Neutrophil (primary cell): ENCODE data around the gene TRPV2.

Source experiments
- H3K27ac ChIP-seq: fragments of 200-600 bp; sonication (generic); 2 replicates; pipeline ENCODE4 v1.5.1; 2016; ENCODE audit warnings: mild to moderate bottlenecking, moderate library complexity
- H3K27me3 ChIP-seq: fragments of 200-600 bp; sonication (generic); 2 replicates; pipeline ENCODE4 v1.6.0; 2016; ENCODE audit warnings: mild to moderate bottlenecking
- H3K36me3 ChIP-seq: fragments of 200-600 bp; sonication (generic); 2 replicates; pipeline ENCODE4 v1.5.1; 2017
- H3K4me1 ChIP-seq, 2 experiments: fragments of 200-600 bp in 1 of 2; sonication (generic) in 1 of 2; 1 replicate in 1 of 2; 2 replicates in 1 of 2; pipeline versions ENCODE4 v1.5.1 to v1.6.1; 2013 to 2016; ENCODE audit warnings: low read depth in 1 of 2, low read length in 1 of 2, mild to moderate bottlenecking in 1 of 2, moderate library complexity in 1 of 2; ENCODE audit not compliant: control insufficient read depth in 1 of 2, insufficient read depth in 1 of 2
- H3K4me3 ChIP-seq, 2 experiments: fragments of 200-600 bp in 1 of 2; sonication (generic) in 1 of 2; 1 replicate in 1 of 2; 2 replicates in 1 of 2; pipeline ENCODE4 v1.5.1; 2013 to 2016; ENCODE audit warnings: low read depth in 1 of 2, low read length in 1 of 2, mild to moderate bottlenecking in 1 of 2, moderate library complexity in 1 of 2
- H3K9me3 ChIP-seq: fragments of 200-600 bp; sonication (generic); 2 replicates; pipeline ENCODE4 v1.5.1; 2016
- CTCF ChIP-seq: fragments of 200-600 bp; sonication (generic); IDR thresholded peaks from 2 replicates; pipeline ENCODE4 v1.5.1; 2016; ENCODE audit warnings: antibody characterized with exemption

TRPV2 gene

GRCh38 chr17:16465052-16465312 lies 49.6 kb downstream of the TRPV2 start:
- no peak overlapping the region for H3K4me3 ChIP-seq
- H3K27ac ChIP-seq, result no peak overlapping the region
- no peaks in the 10 kb centered on the region for H3K27me3 ChIP-seq
- TF ChIP-seq CTCF, result no peak
- peaks cover 5 to 9% of the 10 kb centered on the region in 2 experiments for H3K4me1 ChIP-seq
- H3K9me3 ChIP-seq, result no peaks in the 10 kb centered on the region
- H3K36me3 ChIP-seq, result peaks cover 33% of the 10 kb centered on the region

GRCh38 chr17:16465861-16466338 lies 50.5 kb downstream of the TRPV2 start:
- no peaks in the 10 kb centered on the region for H3K27me3 ChIP-seq
- TF ChIP-seq CTCF, result no peak
- H3K4me3 ChIP-seq, result no peak overlapping the region
- H3K9me3 ChIP-seq, result no peaks in the 10 kb centered on the region
- no peaks in the 10 kb centered on the region for H3K4me1 ChIP-seq
- H3K27ac ChIP-seq, result no peak overlapping the region
- H3K36me3 ChIP-seq, result peaks cover 32% of the 10 kb centered on the region

- Histone ChIP-seq H3K27ac (no peak overlapping the region), H3K36me3 (peaks cover 30% of the 10 kb centered on the region), H3K27me3 (no peaks in the 10 kb centered on the region), H3K9me3 (no peaks in the 10 kb centered on the region), H3K4me3 (no peak overlapping the region), H3K4me1 (no peaks in the 10 kb centered on the region)
- TF ChIP-seq CTCF, result no peak
These were observed 51.0 kb downstream of the TRPV2 start for GRCh38 chr17:16466407-16466806.

- Histone ChIP-seq H3K9me3 (no peaks in the 10 kb centered on the region), H3K4me1 (no peaks in the 10 kb centered on the region), H3K27ac (no peak overlapping the region), H3K4me3 (no peak overlapping the region), H3K36me3 (peaks cover 24% of the 10 kb centered on the region), H3K27me3 (no peaks in the 10 kb centered on the region)
- TF ChIP-seq CTCF, result no peak
These were observed 51.7 kb downstream of the TRPV2 start for GRCh38 chr17:16467044-16467443.

- Histone ChIP-seq H3K9me3 (no peaks in the 10 kb centered on the region), H3K4me1 (no peaks in the 10 kb centered on the region), H3K36me3 (peaks cover 15% of the 10 kb centered on the region), H3K4me3 (no peak overlapping the region), H3K27me3 (no peaks in the 10 kb centered on the region), H3K27ac (no peak overlapping the region)
- TF ChIP-seq CTCF, result no peak
These were observed 52.5 kb downstream of the TRPV2 start for GRCh38 chr17:16467886-16468285.

GRCh38 chr17:16468428-16468992 lies 53.1 kb downstream of the TRPV2 start:
- Histone ChIP-seq H3K4me1 (no peaks in the 10 kb centered on the region), H3K4me3 (no peak overlapping the region), H3K9me3 (no peaks in the 10 kb centered on the region), H3K27ac (no peak overlapping the region), H3K27me3 (no peaks in the 10 kb centered on the region), H3K36me3 (peaks cover 10% of the 10 kb centered on the region)
- no peak for TF ChIP-seq CTCF
